DMS53 (cell line): ENCODE measurements around the gene SEMA6C.
"Not testable (repeated sequence)": the region's sequence is repeated elsewhere in the genome, so short reads cannot be mapped to it uniquely, and the experiment has no call there.

Source experiments
- DNase-seq: peaks from one replicate; lab custom pipeline; 2025; lab: John Stamatoyannopoulos, UW

The SEMA6C gene

DNA sequence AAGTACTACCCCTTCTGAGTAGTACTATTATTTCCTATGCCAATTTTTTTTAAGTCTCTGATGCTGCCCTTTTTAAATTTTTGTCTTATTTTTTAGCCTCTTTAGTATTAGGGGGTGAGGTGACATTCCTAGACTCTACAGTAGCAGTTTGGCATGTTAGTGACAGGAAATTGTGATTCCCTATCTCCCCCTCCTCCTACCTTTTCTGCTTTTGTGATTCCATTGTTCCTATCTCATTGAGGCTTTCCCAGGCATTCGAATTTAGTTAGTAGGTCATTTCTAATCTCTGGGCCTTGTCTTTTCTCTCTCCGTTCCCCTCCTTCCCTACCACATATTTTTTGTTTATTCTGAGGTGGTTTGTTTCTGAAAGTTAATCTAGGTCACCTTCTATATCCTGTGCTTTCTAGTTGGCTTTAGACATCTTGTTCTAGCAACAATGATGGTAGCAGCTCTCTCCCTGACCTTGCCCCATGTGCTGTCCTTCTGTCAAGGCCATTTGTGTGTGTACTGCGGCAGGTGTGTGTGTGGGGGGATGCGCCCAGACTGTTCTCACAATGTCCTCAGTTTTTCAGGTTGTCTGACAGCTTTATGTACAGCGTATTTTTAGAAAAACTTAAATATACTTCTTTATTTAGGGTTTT, 21.5 kb downstream of the SEMA6C start:
- no peak for DNase-seq

DNA sequence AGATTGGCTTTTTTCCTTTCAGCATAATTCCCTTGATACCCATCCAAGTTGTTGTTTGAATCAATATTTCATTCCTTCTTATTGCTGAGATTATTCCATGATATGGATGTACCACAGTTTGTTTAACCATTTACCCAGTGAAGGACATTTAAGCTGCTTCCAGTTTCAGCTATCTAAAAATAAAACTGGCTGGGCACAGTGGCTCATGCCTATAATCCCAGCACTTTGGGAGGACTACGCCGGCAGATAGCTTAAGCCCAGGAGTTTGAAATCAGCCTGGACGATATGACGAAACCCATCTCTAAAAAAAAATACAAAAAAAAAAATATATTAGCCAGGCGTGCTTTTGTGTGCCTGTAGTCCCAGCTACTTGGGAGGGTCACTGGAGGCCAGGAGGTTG, 32.6 kb downstream of the SEMA6C start:
- DNase-seq = no peak

DNA sequence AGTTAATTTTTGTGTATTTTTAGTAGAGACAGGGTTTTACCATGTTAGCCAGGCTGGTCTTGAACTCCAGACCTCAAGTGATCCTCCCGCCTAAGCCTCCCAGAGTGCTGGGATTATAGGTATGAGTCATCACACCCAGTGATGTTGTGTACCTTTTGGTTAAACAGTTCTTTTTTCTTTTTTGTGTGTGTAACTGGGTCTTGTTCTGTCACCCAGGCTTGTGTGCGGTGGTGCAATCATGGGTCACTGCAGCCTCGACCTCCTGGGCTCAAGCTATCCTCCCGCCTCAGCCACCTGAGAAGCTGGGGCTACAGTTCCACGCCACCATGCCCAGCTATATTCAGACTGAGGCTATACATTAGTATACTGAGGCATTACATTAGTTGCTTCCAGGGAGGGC, 38.1 kb downstream of the SEMA6C start:
- DNase-seq = peak; percentile 24

DNA sequence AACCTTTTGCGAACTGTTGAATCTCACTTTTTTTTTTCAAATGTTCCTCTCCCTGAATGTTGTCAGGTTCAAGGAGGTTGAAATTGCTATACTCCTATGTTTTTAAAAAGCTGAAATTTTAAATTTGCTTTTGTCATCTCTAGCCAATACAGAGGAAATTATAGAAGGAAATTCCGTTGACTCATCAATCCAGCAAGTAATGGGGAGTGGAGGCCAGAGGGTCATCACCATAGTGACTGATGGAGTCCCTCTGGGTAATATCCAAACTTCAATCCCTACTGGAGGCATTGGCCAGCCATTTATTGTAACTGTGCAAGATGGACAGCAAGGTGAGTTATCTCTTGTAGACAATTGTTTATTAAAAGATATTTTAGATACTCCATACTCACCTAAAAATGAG, 39.5 kb downstream of the SEMA6C start:
- no peak for DNase-seq

DNA sequence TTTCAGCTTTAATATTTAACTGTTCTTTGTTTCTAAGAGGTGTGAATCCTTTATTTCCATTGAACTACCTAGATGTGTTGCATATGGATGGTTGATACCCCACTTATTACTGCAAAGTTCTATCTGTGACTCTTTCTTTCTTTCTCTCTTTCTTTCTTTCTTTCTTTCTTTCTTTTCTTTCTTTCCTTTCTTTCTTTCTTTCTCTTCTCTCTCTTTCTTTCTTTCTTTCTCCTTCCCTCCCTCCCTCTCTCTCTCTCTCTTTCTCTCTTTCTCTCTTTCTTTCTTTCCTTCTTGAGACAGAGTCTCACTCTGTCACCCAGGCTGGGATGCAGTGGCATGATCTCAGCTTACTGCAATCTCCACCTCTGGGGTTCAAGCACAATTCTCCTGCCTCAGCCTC, 41.8 kb downstream of the SEMA6C start:
- no peak for DNase-seq

DNA sequence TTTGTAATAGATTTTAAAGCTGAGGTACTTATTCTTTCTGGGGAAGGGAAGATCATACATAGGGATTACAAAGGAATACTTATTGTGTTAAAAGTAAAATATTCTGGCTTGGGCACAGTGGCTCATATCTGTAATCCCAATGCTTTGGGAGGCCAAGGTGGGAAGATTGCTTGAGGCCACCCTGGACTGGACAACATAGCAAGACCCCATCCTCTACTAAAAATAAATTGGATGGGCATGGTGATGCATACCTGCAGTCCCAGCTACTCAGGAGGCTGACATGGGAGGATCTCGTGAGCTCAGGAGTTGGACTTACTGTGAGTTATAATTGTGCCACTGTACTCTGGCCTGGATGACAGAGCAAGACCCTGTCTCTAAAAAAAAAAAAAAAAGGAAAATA, 48.3 kb downstream of the SEMA6C start:
- no peak for DNase-seq

DNA sequence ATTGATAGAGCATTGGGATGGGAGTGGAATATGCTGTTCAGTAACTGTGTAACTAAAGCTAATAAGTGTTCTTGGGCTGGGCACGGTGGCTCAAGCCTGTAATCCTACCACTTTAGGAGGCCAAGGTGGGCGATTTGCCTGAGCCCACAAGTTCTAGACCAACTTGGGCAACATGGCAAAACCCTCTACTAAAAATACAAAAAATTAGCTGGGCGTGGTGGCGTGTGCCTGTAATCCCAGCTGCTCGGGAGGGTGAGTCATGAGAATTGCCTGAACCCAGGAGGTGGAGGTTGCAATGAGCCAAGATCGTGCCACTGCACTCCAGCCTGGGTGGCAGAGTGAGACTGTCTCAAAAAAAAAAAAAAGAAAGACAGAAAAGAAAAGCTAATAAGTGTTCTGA, 49.0 kb downstream of the SEMA6C start:
- not testable (repeated sequence) for DNase-seq

DNA sequence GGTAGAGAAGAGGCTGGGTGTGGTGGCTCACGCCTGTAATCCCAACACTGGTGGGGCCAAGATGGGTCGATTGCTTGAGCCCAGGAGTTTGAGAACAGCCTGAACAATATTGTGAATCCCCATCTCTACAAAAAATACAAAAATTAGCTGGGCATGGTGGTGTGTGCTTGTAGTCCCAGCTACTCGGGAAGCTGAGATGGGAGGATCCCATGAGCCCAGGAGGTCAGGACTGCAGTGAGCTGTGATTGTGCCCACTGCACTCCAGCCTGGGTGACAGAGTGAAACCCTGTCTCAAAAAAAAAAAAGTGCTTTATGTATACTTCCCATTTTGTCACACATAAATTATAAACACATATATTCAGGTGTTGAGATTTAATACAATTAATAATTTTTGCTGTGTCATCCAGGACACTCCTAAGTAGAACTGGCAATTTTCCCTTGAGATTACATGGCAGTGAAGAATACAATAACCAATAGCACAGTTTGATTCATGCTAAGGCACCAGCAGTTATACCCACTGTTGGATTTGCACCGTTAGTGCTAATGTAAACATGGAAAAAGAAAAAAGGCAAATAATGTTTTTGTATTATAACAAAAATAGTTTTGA, 60.4 kb downstream of the SEMA6C start:
- DNase-seq = peak; percentile 6
